VCaP (cell line): ENCODE measurements around the gene GTF2H3.
A peak's percentile ranks its signal among the peaks of the same experiment; 100 is the strongest.

Experiments used
- H3K27ac ChIP-seq: fragments of 450-650 bp; 2 replicates; pipeline ENCODE4 v1.5.1; 2017
- CTCF ChIP-seq: fragments of 450-650 bp; conservative IDR thresholded peaks from 2 replicates; pipeline ENCODE4 v1.5.1; 2017; ENCODE audit warnings: mild to moderate bottlenecking, moderate library complexity

The GTF2H3 gene

GRCh38 chr12:123633379-123634141 is at the start of gene GTF2H3, which contains the start of gene EIF2B1:
Gene GTF2H3 (plus strand): TSS chr12:123633829. CDS start chr12:123633860, 31 bp downstream.
Gene EIF2B1 (minus strand): TSS chr12:123633686. CDS start chr12:123633557, 129 bp downstream.
- TF ChIP-seq CTCF, result no peak
- peak within 1 kb of the TSS; percentile 87 for H3K27ac ChIP-seq

GRCh38 chr12:123591702-123592481 is 41.7 kb upstream of the GTF2H3 start:
- no peak overlapping the region for H3K27ac ChIP-seq
- TF ChIP-seq CTCF, result no peak

DNA sequence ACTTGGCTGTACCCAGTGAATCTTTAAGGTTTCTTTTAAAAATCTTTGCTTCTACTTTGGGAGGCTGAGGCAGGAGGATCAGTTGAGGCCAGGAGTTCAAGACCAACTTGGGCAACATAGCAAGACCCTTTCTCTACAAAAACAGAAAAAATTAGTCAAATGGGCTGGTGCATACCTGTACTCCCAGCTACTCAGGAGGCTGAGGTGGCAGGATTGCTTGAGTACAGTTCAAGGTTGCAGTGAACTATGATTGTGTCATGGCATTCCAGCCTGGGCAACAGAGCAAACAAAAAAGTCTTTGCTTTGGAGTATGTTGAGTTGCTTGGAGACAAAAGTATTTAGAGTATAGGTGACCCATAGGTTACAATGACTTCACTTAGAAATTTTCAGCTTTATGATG is 37.9 kb upstream of the GTF2H3 start:
- no peak overlapping the region for H3K27ac ChIP-seq
- no peak for TF ChIP-seq CTCF

GRCh38 chr12:123597100-123597499 is 36.5 kb upstream of the GTF2H3 start:
- no peak for TF ChIP-seq CTCF
- H3K27ac ChIP-seq, result no peak overlapping the region

- no peak for TF ChIP-seq CTCF
- no peak overlapping the region for H3K27ac ChIP-seq
Observed at GRCh38 chr12:123598522-123598921, 35.1 kb upstream of the GTF2H3 start.

DNA sequence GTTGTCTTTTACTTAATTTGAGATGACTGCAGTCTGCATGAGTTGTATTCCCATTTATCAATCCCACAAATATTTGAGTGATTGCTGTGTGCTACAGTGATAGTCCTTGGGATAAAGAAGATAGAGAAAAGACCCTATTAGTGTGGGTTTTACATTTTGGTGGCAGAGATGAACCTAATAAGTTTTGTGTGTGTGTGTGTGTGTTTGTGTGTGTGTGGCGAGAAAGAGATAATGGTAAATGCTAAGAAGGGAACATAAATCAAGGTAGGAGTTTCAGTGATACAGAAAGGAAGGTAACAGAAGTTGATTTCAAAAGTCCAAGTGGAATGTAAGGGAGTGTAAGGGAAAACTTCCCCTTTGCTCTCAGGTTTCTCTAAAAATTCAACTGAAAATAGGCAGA is 34.3 kb upstream of the GTF2H3 start:
- no peak for TF ChIP-seq CTCF
- H3K27ac ChIP-seq, result no peak overlapping the region

GRCh38 chr12:123599721-123600120 is 33.9 kb upstream of the GTF2H3 start:
- no peak for TF ChIP-seq CTCF
- H3K27ac ChIP-seq, result no peak overlapping the region
